ENCODE data around the gene CA10.
A peak's percentile ranks its signal among the peaks of the same experiment; 100 is the strongest.

The CA10 gene

GRCh38 chr17:51999654-52000053 lies 158.9 kb downstream of the CA10 start:
- no peaks in the 10 kb centered on the region for H3K27me3 ChIP-seq
- H3K9me3 ChIP-seq (replicated peaks in 1 of 11): no peaks in the 10 kb centered on the region
- no peak overlapping the region for H3K4me2 ChIP-seq
- H4K20me1 ChIP-seq: no peaks in the 10 kb centered on the region
- TF ChIP-seq Cebpa-rat (IDR thresholded peaks at IDR 0.05): peak in 1 of 11 experiments; percentile 53; a peak in 3 of 22 replicates
- H3K9ac ChIP-seq: no peak overlapping the region
- H3K4me3 ChIP-seq: no peak overlapping the region
- H3K27ac ChIP-seq: no peak overlapping the region
- H3K36me3 ChIP-seq: no peaks in the 10 kb centered on the region
- no peaks in the 10 kb centered on the region for H3K4me1 ChIP-seq

- Histone ChIP-seq H4K20me1 (no peaks in the 10 kb centered on the region), H3K27ac (no peak overlapping the region), H3K9ac (no peak overlapping the region), H3K4me3 (no peak overlapping the region), H3K27me3 (no peaks in the 10 kb centered on the region), H3K4me2 (no peak overlapping the region), H3K9me3 (replicated peaks in 1 of 11) (no peaks in the 10 kb centered on the region), H3K4me1 (no peaks in the 10 kb centered on the region), H3K36me3 (no peaks in the 10 kb centered on the region)
- TF ChIP-seq Cebpa-rat (IDR thresholded peaks at IDR 0.05): no peak
These were observed 160.8 kb downstream of the CA10 start for GRCh38 chr17:51997723-51998122.

- no peak overlapping the region for H3K9ac ChIP-seq
- no peak overlapping the region for H3K4me2 ChIP-seq
- no peak overlapping the region for H3K4me3 ChIP-seq
- no peaks in the 10 kb centered on the region for H3K27me3 ChIP-seq
- H3K27ac ChIP-seq: no peak overlapping the region
- no peak for TF ChIP-seq Cebpa-rat (IDR thresholded peaks at IDR 0.05)
- no peaks in the 10 kb centered on the region for H3K36me3 ChIP-seq
- no peaks in the 10 kb centered on the region for H4K20me1 ChIP-seq
- H3K9me3 ChIP-seq (replicated peaks in 1 of 11): no peaks in the 10 kb centered on the region
- no peaks in the 10 kb centered on the region for H3K4me1 ChIP-seq
These were observed 162.6 kb downstream of the CA10 start for GRCh38 chr17:51995797-51996403.

- Histone ChIP-seq H4K20me1 (no peaks in the 10 kb centered on the region), H3K27ac (no peak overlapping the region), H3K9ac (no peak overlapping the region), H3K27me3 (no peaks in the 10 kb centered on the region), H3K4me1 (no peaks in the 10 kb centered on the region), H3K4me2 (no peak overlapping the region), H3K36me3 (no peaks in the 10 kb centered on the region), H3K4me3 (no peak overlapping the region), H3K9me3 (replicated peaks in 1 of 11) (no peaks in the 10 kb centered on the region)
- TF ChIP-seq Cebpa-rat (IDR thresholded peaks at IDR 0.05): no peak
These were observed 165.6 kb downstream of the CA10 start for GRCh38 chr17:51992864-51993416.

- Histone ChIP-seq H3K36me3 (no peaks in the 10 kb centered on the region), H3K4me3 (no peak overlapping the region), H3K9ac (no peak overlapping the region), H3K27me3 (no peaks in the 10 kb centered on the region), H3K4me2 (no peak overlapping the region), H3K4me1 (no peaks in the 10 kb centered on the region), H3K27ac (no peak overlapping the region), H3K9me3 (replicated peaks in 1 of 11) (no peaks in the 10 kb centered on the region), H4K20me1 (no peaks in the 10 kb centered on the region)
- TF ChIP-seq Cebpa-rat (IDR thresholded peaks at IDR 0.05): no peak
These were observed 187.4 kb downstream of the CA10 start for GRCh38 chr17:51971121-51971520.

GRCh38 chr17:51961689-51962088 lies 196.8 kb downstream of the CA10 start:
- peaks cover 0 to 6% (median 0%) of the 10 kb centered on the region in 10 experiments; a peak in 4 of 20 replicates for H3K4me1 ChIP-seq
- no peaks in the 10 kb centered on the region for H3K36me3 ChIP-seq
- no peak overlapping the region for H3K4me3 ChIP-seq
- no peak overlapping the region for H3K27ac ChIP-seq
- peaks cover 13 to 27% (median 19%) of the 10 kb centered on the region in 11 experiments for H3K9me3 ChIP-seq (replicated peaks in 1 of 11)
- no peak for TF ChIP-seq Cebpa-rat (IDR thresholded peaks at IDR 0.05)
- H3K9ac ChIP-seq: no peak overlapping the region
- H3K27me3 ChIP-seq: no peaks in the 10 kb centered on the region
- no peak overlapping the region for H3K4me2 ChIP-seq
- H4K20me1 ChIP-seq: no peaks in the 10 kb centered on the region

GRCh38 chr17:51957786-51958185 lies 200.7 kb downstream of the CA10 start:
- no peaks in the 10 kb centered on the region for H3K36me3 ChIP-seq
- peaks cover 0 to 25% (median 0%) of the 10 kb centered on the region in 10 experiments; a peak in 6 of 20 replicates for H3K4me1 ChIP-seq
- no peak for TF ChIP-seq Cebpa-rat (IDR thresholded peaks at IDR 0.05)
- H4K20me1 ChIP-seq: no peaks in the 10 kb centered on the region
- no peak overlapping the region for H3K4me3 ChIP-seq
- H3K4me2 ChIP-seq: no peak overlapping the region
- H3K27ac ChIP-seq: no peak overlapping the region
- peaks cover 13 to 20% (median 16%) of the 10 kb centered on the region in 11 experiments for H3K9me3 ChIP-seq (replicated peaks in 1 of 11)
- H3K9ac ChIP-seq: no peak overlapping the region
- no peaks in the 10 kb centered on the region for H3K27me3 ChIP-seq

- H3K27ac ChIP-seq: no peak overlapping the region
- no peaks in the 10 kb centered on the region for H3K36me3 ChIP-seq
- no peak overlapping the region for H3K4me3 ChIP-seq
- no peak for TF ChIP-seq Cebpa-rat (IDR thresholded peaks at IDR 0.05)
- peaks cover 0 to 42% (median 0%) of the 10 kb centered on the region in 10 experiments; a peak in 6 of 20 replicates for H3K4me1 ChIP-seq
- no peaks in the 10 kb centered on the region for H4K20me1 ChIP-seq
- H3K4me2 ChIP-seq: peak overlapping the region in 2 of 11 experiments; percentile 0 to 23; a peak in 1 of 22 replicates
- no peak overlapping the region for H3K9ac ChIP-seq
- H3K27me3 ChIP-seq: no peaks in the 10 kb centered on the region
- H3K9me3 ChIP-seq (replicated peaks in 1 of 11): no peaks in the 10 kb centered on the region
These were observed 203.3 kb downstream of the CA10 start for GRCh38 chr17:51955245-51955644.

- Histone ChIP-seq H3K27ac (no peak overlapping the region), H3K4me3 (no peak overlapping the region), H3K9me3 (replicated peaks in 1 of 11) (no peaks in the 10 kb centered on the region), H3K4me1 (peaks cover 0 to 42% (median 0%) of the 10 kb centered on the region in 10 experiments; a peak in 6 of 20 replicates), H3K4me2 (peak overlapping the region in 2 of 11 experiments; percentile 0 to 23; a peak in 1 of 22 replicates), H3K36me3 (no peaks in the 10 kb centered on the region), H3K27me3 (no peaks in the 10 kb centered on the region), H4K20me1 (no peaks in the 10 kb centered on the region), H3K9ac (no peak overlapping the region)
- no peak for TF ChIP-seq Cebpa-rat (IDR thresholded peaks at IDR 0.05)
These were observed 204.2 kb downstream of the CA10 start for GRCh38 chr17:51954232-51954765.

GRCh38 chr17:51951741-51952140 lies 206.8 kb downstream of the CA10 start:
- H3K4me3 ChIP-seq: no peak overlapping the region
- peak overlapping the region in 2 of 11 experiments; percentile 25 to 33; a peak in 4 of 22 replicates for H3K4me2 ChIP-seq
- TF ChIP-seq Cebpa-rat (IDR thresholded peaks at IDR 0.05): no peak
- H3K4me1 ChIP-seq: peaks cover 0 to 37% (median 0%) of the 10 kb centered on the region in 10 experiments; a peak in 6 of 20 replicates
- H3K9me3 ChIP-seq (replicated peaks in 1 of 11): no peaks in the 10 kb centered on the region
- no peaks in the 10 kb centered on the region for H4K20me1 ChIP-seq
- H3K27me3 ChIP-seq: no peaks in the 10 kb centered on the region
- H3K27ac ChIP-seq: peak overlapping the region in 1 of 11 experiments; percentile 33; a peak in 1 of 22 replicates
- H3K9ac ChIP-seq: no peak overlapping the region
- no peaks in the 10 kb centered on the region for H3K36me3 ChIP-seq
